PFSK-1 (cell line): ENCODE results near the gene RAVER2.

Experiments used
- POLR2AphosphoS5 ChIP-seq: IDR thresholded peaks from 2 replicates; pipeline ENCODE4 v1.6.1; 2012; ENCODE audit warnings: low read depth, mild to moderate bottlenecking, control low read depth, low read length, moderate library complexity
- REST ChIP-seq, 2 experiments: IDR thresholded peaks; 2 replicates each; pipeline versions ENCODE4 v1.6.1 to v1.8.0; 2011 to 2012; ENCODE audit warnings: low read depth in 2 of 2, low read length in 2 of 2, control low read depth in 1 of 2, inconsistent platforms in 1 of 2, mild to moderate bottlenecking in 1 of 2, moderate library complexity in 1 of 2; ENCODE audit not compliant: insufficient read depth in 1 of 2
- SIN3A ChIP-seq: IDR thresholded peaks from 2 replicates; pipeline ENCODE4 v1.6.1; 2012; ENCODE audit warnings: mild to moderate bottlenecking, low read length, moderate library complexity, borderline replicate concordance; ENCODE audit not compliant: insufficient read depth
- TAF1 ChIP-seq: IDR thresholded peaks from 2 replicates; pipeline ENCODE4 v1.6.1; 2012; ENCODE audit warnings: low read length, control low read depth, borderline replicate concordance; ENCODE audit not compliant: insufficient read depth

DNA sequence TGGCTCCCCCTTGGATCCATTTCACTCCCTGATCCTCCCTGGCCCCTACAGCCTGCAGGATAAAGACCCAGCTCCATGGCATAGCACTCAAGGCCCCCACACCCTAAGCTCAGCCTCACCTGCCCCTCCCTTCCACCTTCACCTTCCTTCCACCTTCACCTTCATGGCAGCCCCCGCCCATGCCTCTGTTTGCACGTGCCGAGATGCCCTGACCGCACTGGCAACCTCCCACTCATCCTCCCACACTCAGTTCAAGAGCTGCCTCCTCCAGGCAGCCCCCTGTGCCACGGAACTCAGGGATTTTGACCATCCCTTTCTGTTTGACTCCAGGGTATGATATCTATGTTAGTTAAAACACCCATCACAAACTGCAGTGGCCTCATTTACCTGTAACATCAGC lies 109.8 kb downstream of the RAVER2 start:
- TF ChIP-seq TAF1 = no peak
- TF ChIP-seq SIN3A = no peak
- TF ChIP-seq POLR2AphosphoS5 = no peak
- TF ChIP-seq REST (IDR thresholded peaks at IDR 0.05; ENCODE audit: insufficient read depth in 1 of 2, low read depth in 2 of 2, low read length in 2 of 2) = no peak
